HEK293 (cell line): Measurements from ENCODE around the gene GMDS.

ENCODE experiments used
- CTCF ChIA-PET: fragments of 350-600 bp; formaldehyde crosslinking; extraction: SDS; loops from one replicate; lab custom pipeline; 2021; ENCODE audit warnings: antibody characterized with exemption; lab: Yijun Ruan, JAX
- POLR2A ChIA-PET: fragments of 300-600 bp; formaldehyde crosslinking; extraction: SDS; loops from one replicate; lab custom pipeline; 2020; ENCODE audit warnings: antibody characterized with exemption, inconsistent platforms; lab: Yijun Ruan, JAX
- H3K27ac ChIP-seq: fragments of 200-500 bp; sonication (Bioruptor generic); 2 replicates; pipeline ENCODE4 v1.5.1; 2014; ENCODE audit warnings: low read depth, low read length, control low read depth, inconsistent platforms; ENCODE audit errors: extremely low read depth
- H3K36me3 ChIP-seq, 2 experiments: fragments of 200-500 bp in 1 of 2; sonication (Bioruptor generic) in 1 of 2; 1 replicate in 1 of 2; 2 replicates in 1 of 2; pipeline ENCODE4 v1.5.1; 2014 to 2017; ENCODE audit warnings: inconsistent platforms in 2 of 2, low read length in 2 of 2; ENCODE audit not compliant: control insufficient read depth in 2 of 2, insufficient read depth in 1 of 2
- H3K4me1 ChIP-seq: fragments of 200-500 bp; sonication (Bioruptor generic); 2 replicates; pipeline ENCODE4 v1.5.1; 2014; ENCODE audit warnings: mild to moderate bottlenecking, low read length, inconsistent platforms; ENCODE audit not compliant: control insufficient read depth, insufficient read depth
- H3K4me3 ChIP-seq: 2 replicates; pipeline ENCODE4 v1.5.1; 2011; ENCODE audit warnings: low read depth, mild to moderate bottlenecking, control low read depth, low read length, moderate library complexity
- H3K9me3 ChIP-seq: fragments of 200-500 bp; sonication (Bioruptor generic); 2 replicates; pipeline ENCODE4 v1.5.1; 2014; ENCODE audit warnings: low read depth, low read length, inconsistent platforms; ENCODE audit not compliant: control insufficient read depth, insufficient read depth
- GLIS2 ChIP-seq: fragments of 450-650 bp; formaldehyde crosslinking; IDR thresholded peaks from 2 replicates; pipeline ENCODE4 v1.5.1; 2016; ENCODE audit warnings: missing biosample characterization, missing genetic modification characterization
- MYNN ChIP-seq: fragments of 450-650 bp; formaldehyde crosslinking; IDR thresholded peaks from 2 replicates; pipeline ENCODE4 v1.5.1; 2016; ENCODE audit warnings: missing biosample characterization, missing genetic modification characterization, borderline replicate concordance
- OSR2 ChIP-seq: fragments of 450-650 bp; formaldehyde crosslinking; IDR thresholded peaks from 2 replicates; pipeline ENCODE4 v1.5.1; 2016; ENCODE audit warnings: missing biosample characterization, missing genetic modification characterization
- SP7 ChIP-seq: fragments of 450-650 bp; formaldehyde crosslinking; IDR thresholded peaks from 2 replicates; pipeline ENCODE4 v1.5.1; 2016; ENCODE audit warnings: missing biosample characterization, missing genetic modification characterization
- ZBTB26 ChIP-seq: fragments of 450-650 bp; formaldehyde crosslinking; optimal IDR thresholded peaks from 2 replicates; pipeline ENCODE3; 2016; ENCODE audit warnings: missing biosample characterization, mild to moderate bottlenecking, missing genetic modification characterization
- ZBTB6 ChIP-seq: fragments of 450-650 bp; formaldehyde crosslinking; IDR thresholded peaks from 2 replicates; pipeline ENCODE4 v1.5.1; 2017; ENCODE audit warnings: missing biosample characterization, missing genetic modification characterization
- ZFP37 ChIP-seq: fragments of 450-650 bp; formaldehyde crosslinking; IDR thresholded peaks from 2 replicates; pipeline ENCODE4 v1.5.1; 2016; ENCODE audit warnings: missing biosample characterization, missing genetic modification characterization
- ZNF174 ChIP-seq: fragments of 450-650 bp; formaldehyde crosslinking; IDR thresholded peaks from 2 replicates; pipeline ENCODE4 v1.5.0; 2017; ENCODE audit warnings: missing biosample characterization, mild to moderate bottlenecking, missing genetic modification characterization
- ZNF175 ChIP-seq: fragments of 450-650 bp; formaldehyde crosslinking; IDR thresholded peaks from 2 replicates; pipeline ENCODE4 v1.5.1; 2016; ENCODE audit warnings: missing biosample characterization, missing genetic modification characterization
- ZNF184 ChIP-seq: fragments of 450-650 bp; IDR thresholded peaks from 2 replicates; pipeline ENCODE4 v1.5.1; 2018; ENCODE audit warnings: missing biosample characterization, mild to moderate bottlenecking, missing genetic modification characterization
- ZNF2 ChIP-seq: fragments of 450-650 bp; formaldehyde crosslinking; IDR thresholded peaks from 2 replicates; pipeline ENCODE4 v1.5.1; 2016; ENCODE audit warnings: missing biosample characterization, missing genetic modification characterization
- ZNF274 ChIP-seq, 2 experiments: fragments of 200-500 bp in 1 of 2; fragments of 450-650 bp in 1 of 2; sonication (Bioruptor generic) in 1 of 2; formaldehyde crosslinking in 1 of 2; IDR thresholded peaks; 2 replicates each; pipeline versions ENCODE4 v1.5.1 to v1.6.1; 2014 to 2016; ENCODE audit warnings: borderline replicate concordance in 1 of 2, inconsistent platforms in 1 of 2, low read length in 1 of 2, missing biosample characterization in 1 of 2, missing genetic modification characterization in 1 of 2
- ZNF391 ChIP-seq: fragments of 450-650 bp; formaldehyde crosslinking; IDR thresholded peaks from 2 replicates; pipeline ENCODE4 v1.5.1; 2016; ENCODE audit warnings: low read depth, missing biosample characterization, missing genetic modification characterization, borderline replicate concordance
- ZNF404 ChIP-seq: fragments of 450-650 bp; formaldehyde crosslinking; IDR thresholded peaks from 2 replicates; pipeline ENCODE4 v1.5.1; 2017; ENCODE audit warnings: missing biosample characterization, missing genetic modification characterization
- ZNF426 ChIP-seq: fragments of 450-650 bp; formaldehyde crosslinking; IDR thresholded peaks from 2 replicates; pipeline ENCODE4 v1.5.1; 2017; ENCODE audit warnings: missing biosample characterization, missing genetic modification characterization, mild to moderate bottlenecking, inconsistent platforms, moderate library complexity
- ZNF433 ChIP-seq: fragments of 450-650 bp; formaldehyde crosslinking; IDR thresholded peaks from 2 replicates; pipeline ENCODE4 v1.5.1; 2016; ENCODE audit warnings: missing biosample characterization, missing genetic modification characterization, low read depth
- ZNF596 ChIP-seq: fragments of 450-650 bp; IDR thresholded peaks from 2 replicates; pipeline ENCODE4 v1.5.0; 2018; ENCODE audit warnings: missing biosample characterization, mild to moderate bottlenecking, missing genetic modification characterization, moderate library complexity
- ZNF600 ChIP-seq: fragments of 450-650 bp; formaldehyde crosslinking; IDR thresholded peaks from 2 replicates; pipeline ENCODE4 v1.5.1; 2016; ENCODE audit warnings: missing biosample characterization, missing genetic modification characterization
- ZNF629 ChIP-seq: fragments of 450-650 bp; formaldehyde crosslinking; IDR thresholded peaks from 2 replicates; pipeline ENCODE4 v1.5.1; 2017; ENCODE audit warnings: missing biosample characterization, missing genetic modification characterization
- ZNF654 ChIP-seq: fragments of 450-650 bp; formaldehyde crosslinking; IDR thresholded peaks from 2 replicates; pipeline ENCODE4 v1.5.1; 2016; ENCODE audit warnings: low read depth, missing biosample characterization, missing genetic modification characterization
- ZNF677 ChIP-seq: fragments of 450-650 bp; IDR thresholded peaks from 2 replicates; pipeline ENCODE4 v1.5.0; 2018; ENCODE audit warnings: missing biosample characterization, mild to moderate bottlenecking, missing genetic modification characterization, moderate library complexity
- TF ChIP-seq, protein P1 (sequence below): fragments of 450-650 bp; formaldehyde crosslinking; IDR thresholded peaks from 2 replicates; pipeline ENCODE4 v1.5.0; 2017; ENCODE audit warnings: missing biosample characterization, missing genetic modification characterization, borderline replicate concordance
- TF ChIP-seq, protein P2 (sequence below): fragments of 450-650 bp; IDR thresholded peaks from 2 replicates; pipeline ENCODE4 v1.5.1; 2018; ENCODE audit warnings: missing biosample characterization, mild to moderate bottlenecking, missing genetic modification characterization
- TF ChIP-seq, protein P3 (sequence below): fragments of 450-650 bp; formaldehyde crosslinking; IDR thresholded peaks from 2 replicates; pipeline ENCODE4 v1.5.1; 2016; ENCODE audit warnings: missing biosample characterization, missing genetic modification characterization
- TF ChIP-seq, protein P4 (sequence below): fragments of 450-650 bp; formaldehyde crosslinking; IDR thresholded peaks from 2 replicates; pipeline ENCODE4 v1.5.1; 2017; ENCODE audit warnings: missing biosample characterization, missing genetic modification characterization

GMDS gene

GRCh38 chr6:2147261-2147660 lies 98.1 kb downstream of the GMDS start:
- Histone ChIP-seq H3K36me3 (no peaks in the 10 kb centered on the region), H3K9me3 (no peaks in the 10 kb centered on the region), H3K4me3 (no peak overlapping the region), H3K4me1 (peaks cover 2% of the 10 kb centered on the region; the same call in 1 of the 2 replicates), H3K27ac (no peak overlapping the region)
- TF ChIP-seq GLIS2 (tag by site-specific recombination) (no peak), MYNN (tag by site-specific recombination) (no peak), OSR2 (tag by site-specific recombination) (no peak), ZNF184 (tag by site-specific recombination) (no peak), ZNF175 (no peak), ZNF596 (tag by site-specific recombination) (no peak), ZNF404 (tag by site-specific recombination) (no peak), ZNF654 (tag by site-specific recombination) (no peak), ZNF391 (tag by site-specific recombination) (no peak), ZNF629 (tag by site-specific recombination) (no peak), ZBTB26 (tag by site-specific recombination) (no peak)
- TF ChIP-seq, protein P1, sequence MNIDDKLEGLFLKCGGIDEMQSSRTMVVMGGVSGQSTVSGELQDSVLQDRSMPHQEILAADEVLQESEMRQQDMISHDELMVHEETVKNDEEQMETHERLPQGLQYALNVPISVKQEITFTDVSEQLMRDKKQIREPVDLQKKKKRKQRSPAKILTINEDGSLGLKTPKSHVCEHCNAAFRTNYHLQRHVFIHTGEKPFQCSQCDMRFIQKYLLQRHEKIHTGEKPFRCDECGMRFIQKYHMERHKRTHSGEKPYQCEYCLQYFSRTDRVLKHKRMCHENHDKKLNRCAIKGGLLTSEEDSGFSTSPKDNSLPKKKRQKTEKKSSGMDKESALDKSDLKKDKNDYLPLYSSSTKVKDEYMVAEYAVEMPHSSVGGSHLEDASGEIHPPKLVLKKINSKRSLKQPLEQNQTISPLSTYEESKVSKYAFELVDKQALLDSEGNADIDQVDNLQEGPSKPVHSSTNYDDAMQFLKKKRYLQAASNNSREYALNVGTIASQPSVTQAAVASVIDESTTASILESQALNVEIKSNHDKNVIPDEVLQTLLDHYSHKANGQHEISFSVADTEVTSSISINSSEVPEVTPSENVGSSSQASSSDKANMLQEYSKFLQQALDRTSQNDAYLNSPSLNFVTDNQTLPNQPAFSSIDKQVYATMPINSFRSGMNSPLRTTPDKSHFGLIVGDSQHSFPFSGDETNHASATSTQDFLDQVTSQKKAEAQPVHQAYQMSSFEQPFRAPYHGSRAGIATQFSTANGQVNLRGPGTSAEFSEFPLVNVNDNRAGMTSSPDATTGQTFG (tag by site-specific recombination), result no peak
- TF ChIP-seq, protein P2, sequence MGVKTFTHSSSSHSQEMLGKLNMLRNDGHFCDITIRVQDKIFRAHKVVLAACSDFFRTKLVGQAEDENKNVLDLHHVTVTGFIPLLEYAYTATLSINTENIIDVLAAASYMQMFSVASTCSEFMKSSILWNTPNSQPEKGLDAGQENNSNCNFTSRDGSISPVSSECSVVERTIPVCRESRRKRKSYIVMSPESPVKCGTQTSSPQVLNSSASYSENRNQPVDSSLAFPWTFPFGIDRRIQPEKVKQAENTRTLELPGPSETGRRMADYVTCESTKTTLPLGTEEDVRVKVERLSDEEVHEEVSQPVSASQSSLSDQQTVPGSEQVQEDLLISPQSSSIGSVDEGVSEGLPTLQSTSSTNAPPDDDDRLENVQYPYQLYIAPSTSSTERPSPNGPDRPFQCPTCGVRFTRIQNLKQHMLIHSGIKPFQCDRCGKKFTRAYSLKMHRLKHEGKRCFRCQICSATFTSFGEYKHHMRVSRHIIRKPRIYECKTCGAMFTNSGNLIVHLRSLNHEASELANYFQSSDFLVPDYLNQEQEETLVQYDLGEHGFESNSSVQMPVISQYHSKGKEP, result no peak
- ChIA-PET CTCF (no interaction called here), POLR2A (no interaction called here)

- Histone ChIP-seq H3K36me3 (no peaks in the 10 kb centered on the region), H3K4me3 (no peak overlapping the region), H3K4me1 (no peaks in the 10 kb centered on the region), H3K9me3 (no peaks in the 10 kb centered on the region), H3K27ac (no peak overlapping the region)
- ChIA-PET POLR2A (no interaction called here), CTCF (no interaction called here)
- no peak for TF ChIP-seq ZNF600
- no peak for TF ChIP-seq ZNF433 (tag by site-specific recombination)
- no peak for TF ChIP-seq ZFP37
- TF ChIP-seq ZNF677 (tag by site-specific recombination), result no peak
- TF ChIP-seq ZNF274 (IDR thresholded peaks at IDR 0.05; ENCODE audit: low read length), result no peak
- no peak for TF ChIP-seq ZNF274 (tag by site-specific recombination; IDR thresholded peaks at IDR 0.05; ENCODE audit: borderline replicate concordance)
- no peak for TF ChIP-seq ZNF426 (tag by site-specific recombination)
- TF ChIP-seq ZNF174 (tag by site-specific recombination), result no peak
- TF ChIP-seq, protein P3, sequence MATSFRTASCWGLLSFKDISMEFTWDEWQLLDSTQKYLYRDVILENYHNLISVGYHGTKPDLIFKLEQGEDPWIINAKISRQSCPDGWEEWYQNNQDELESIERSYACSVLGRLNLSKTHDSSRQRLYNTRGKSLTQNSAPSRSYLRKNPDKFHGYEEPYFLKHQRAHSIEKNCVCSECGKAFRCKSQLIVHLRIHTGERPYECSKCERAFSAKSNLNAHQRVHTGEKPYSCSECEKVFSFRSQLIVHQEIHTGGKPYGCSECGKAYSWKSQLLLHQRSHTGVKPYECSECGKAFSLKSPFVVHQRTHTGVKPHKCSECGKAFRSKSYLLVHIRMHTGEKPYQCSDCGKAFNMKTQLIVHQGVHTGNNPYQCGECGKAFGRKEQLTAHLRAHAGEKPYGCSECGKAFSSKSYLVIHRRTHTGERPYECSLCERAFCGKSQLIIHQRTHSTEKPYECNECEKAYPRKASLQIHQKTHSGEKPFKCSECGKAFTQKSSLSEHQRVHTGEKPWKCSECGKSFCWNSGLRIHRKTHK (tag by site-specific recombination), result no peak
- TF ChIP-seq ZNF2, result no peak
- TF ChIP-seq, protein P4, sequence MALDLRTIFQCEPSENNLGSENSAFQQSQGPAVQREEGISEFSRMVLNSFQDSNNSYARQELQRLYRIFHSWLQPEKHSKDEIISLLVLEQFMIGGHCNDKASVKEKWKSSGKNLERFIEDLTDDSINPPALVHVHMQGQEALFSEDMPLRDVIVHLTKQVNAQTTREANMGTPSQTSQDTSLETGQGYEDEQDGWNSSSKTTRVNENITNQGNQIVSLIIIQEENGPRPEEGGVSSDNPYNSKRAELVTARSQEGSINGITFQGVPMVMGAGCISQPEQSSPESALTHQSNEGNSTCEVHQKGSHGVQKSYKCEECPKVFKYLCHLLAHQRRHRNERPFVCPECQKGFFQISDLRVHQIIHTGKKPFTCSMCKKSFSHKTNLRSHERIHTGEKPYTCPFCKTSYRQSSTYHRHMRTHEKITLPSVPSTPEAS (tag by site-specific recombination), result no peak
- no peak for TF ChIP-seq SP7 (tag by site-specific recombination)
- TF ChIP-seq ZNF391 (tag by site-specific recombination), result no peak
- no peak for TF ChIP-seq ZBTB6 (tag by site-specific recombination)
These were observed 101.2 kb downstream of the GMDS start for GRCh38 chr6:2144210-2144609.
